SK-N-MC (cell line): ENCODE measurements around the gene CMSS1.

ENCODE experiments used
- EZH2 ChIP-seq: fragments of 200-600 bp; sonication (generic); IDR thresholded peaks from one replicate; pipeline ENCODE4 v1.6.1; 2017; ENCODE audit warnings: antibody characterized with exemption
- FOXP2 ChIP-seq: optimal IDR thresholded peaks from 2 replicates; pipeline ENCODE3; 2011; ENCODE audit warnings: mild to moderate bottlenecking, moderate library complexity; ENCODE audit not compliant: insufficient read depth; ENCODE audit errors: extremely low read length, control extremely low read depth
- POLR2AphosphoS5 ChIP-seq: IDR thresholded peaks from 2 replicates; pipeline ENCODE4 v1.6.1; 2012; ENCODE audit warnings: mild to moderate bottlenecking, low read depth, low read length, borderline replicate concordance

- TF ChIP-seq EZH2 (no peak), POLR2AphosphoS5 (no peak), FOXP2 (no peak)
Measured at GRCh38 chr3:100093831-100094230, 276.2 kb downstream of the CMSS1 start.
